C4-2B (cell line): ENCODE measurements around the gene UCP2.

ENCODE experiments used
- H3K27ac ChIP-seq: fragments of 450-650 bp; 2 replicates; pipeline ENCODE4 v1.5.1; 2017
- ZFX ChIP-seq: fragments of 450-650 bp; IDR thresholded peaks from 2 replicates; pipeline ENCODE4 v1.6.1; 2017
- TF ChIP-seq, protein P1 (sequence below): fragments of 450-650 bp; conservative IDR thresholded peaks from 2 replicates; pipeline ENCODE4 v1.5.1; 2017; ENCODE audit warnings: mild to moderate bottlenecking

UCP2 gene

DNA sequence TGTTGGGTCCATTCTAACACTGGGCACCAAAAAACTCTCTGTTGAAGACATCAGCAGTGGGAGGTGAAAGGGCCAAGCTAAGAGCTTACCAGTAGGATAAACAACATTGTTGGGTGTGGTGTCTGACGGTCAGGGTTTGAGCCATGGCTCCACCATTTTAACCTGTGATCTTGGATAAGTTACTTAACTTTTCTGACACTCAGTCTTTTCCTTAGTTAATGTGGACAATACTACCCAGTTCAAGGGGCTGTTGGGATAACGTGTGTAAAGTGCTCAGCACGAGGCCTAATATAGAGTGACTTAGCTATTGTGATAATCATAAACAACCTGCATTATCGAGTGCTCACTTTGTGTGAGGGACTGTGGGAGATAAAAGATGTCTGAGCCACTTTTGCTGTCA lies 20.2 kb upstream of the UCP2 start:
- TF ChIP-seq, protein P1, sequence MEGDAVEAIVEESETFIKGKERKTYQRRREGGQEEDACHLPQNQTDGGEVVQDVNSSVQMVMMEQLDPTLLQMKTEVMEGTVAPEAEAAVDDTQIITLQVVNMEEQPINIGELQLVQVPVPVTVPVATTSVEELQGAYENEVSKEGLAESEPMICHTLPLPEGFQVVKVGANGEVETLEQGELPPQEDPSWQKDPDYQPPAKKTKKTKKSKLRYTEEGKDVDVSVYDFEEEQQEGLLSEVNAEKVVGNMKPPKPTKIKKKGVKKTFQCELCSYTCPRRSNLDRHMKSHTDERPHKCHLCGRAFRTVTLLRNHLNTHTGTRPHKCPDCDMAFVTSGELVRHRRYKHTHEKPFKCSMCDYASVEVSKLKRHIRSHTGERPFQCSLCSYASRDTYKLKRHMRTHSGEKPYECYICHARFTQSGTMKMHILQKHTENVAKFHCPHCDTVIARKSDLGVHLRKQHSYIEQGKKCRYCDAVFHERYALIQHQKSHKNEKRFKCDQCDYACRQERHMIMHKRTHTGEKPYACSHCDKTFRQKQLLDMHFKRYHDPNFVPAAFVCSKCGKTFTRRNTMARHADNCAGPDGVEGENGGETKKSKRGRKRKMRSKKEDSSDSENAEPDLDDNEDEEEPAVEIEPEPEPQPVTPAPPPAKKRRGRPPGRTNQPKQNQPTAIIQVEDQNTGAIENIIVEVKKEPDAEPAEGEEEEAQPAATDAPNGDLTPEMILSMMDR: no peak
- TF ChIP-seq ZFX: no peak
- H3K27ac ChIP-seq: no peak overlapping the region

DNA sequence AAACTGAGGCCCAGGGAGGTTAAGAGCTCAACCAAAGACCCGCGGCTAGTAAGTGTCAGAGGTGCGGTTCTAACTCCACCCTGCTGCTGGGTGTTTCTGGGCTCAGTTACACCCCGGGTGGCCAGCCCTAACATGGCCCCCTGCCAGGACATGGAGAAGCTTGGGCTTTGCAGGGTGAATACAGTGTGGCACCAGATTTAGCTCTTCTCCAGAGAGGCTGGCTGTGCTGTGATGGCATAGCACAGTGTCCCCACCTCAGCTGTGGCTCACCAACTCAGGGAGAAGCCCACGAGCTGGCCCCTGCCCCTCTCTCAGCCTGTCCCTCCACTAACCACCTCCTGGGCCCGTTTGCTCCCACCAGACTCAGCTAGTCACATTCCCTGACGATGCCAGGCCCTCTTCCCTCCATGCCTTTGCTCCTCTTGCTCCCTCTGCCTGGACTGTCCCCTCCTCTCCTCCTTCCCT lies 19.2 kb upstream of the UCP2 start:
- TF ChIP-seq, protein P1: no peak

DNA sequence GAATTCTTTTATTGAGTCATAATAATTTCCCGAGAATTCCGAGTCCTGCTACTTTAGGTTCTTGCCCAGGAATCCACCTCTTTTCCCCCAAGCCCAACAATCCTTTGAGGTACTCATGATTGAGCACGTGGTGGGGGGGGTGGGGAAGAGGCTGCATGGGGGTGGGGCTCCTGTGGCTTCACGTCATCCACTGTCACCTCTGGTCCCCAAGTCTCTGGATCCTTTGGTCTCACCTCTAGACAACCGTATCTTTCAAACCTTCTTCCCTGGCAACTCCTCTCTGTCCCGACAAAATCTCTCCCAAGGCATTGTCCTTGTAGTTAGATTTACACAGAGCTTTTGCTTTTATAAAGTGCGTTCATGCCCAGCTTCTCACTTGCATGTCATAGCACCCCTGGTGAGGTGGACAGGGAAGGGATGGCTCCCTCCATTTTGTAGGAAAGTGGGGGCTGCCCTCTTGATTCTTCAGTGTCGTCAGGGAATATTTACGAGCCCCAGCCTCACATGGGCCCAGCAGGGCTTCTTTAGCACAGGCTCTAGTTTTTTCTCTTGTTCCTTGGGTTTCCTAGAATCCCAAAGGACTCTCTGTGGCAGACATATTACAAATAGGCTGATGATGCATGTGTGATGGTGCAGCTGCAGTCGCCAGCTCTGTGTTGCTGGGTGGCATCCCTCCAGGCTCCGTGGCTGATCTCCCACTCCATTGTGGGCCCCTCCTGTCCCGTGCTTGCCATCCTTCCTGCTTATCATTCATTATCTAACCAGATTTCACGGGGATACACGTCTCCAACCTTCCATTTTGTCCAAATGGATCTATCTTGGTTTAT lies 17.9 kb upstream of the UCP2 start:
- H3K27ac ChIP-seq: no peak overlapping the region
- TF ChIP-seq, protein P1: no peak
- no peak for TF ChIP-seq ZFX

More for the DNA sequence above, 19.2 kb upstream of the UCP2 start:
- H3K27ac ChIP-seq: no peak overlapping the region

DNA sequence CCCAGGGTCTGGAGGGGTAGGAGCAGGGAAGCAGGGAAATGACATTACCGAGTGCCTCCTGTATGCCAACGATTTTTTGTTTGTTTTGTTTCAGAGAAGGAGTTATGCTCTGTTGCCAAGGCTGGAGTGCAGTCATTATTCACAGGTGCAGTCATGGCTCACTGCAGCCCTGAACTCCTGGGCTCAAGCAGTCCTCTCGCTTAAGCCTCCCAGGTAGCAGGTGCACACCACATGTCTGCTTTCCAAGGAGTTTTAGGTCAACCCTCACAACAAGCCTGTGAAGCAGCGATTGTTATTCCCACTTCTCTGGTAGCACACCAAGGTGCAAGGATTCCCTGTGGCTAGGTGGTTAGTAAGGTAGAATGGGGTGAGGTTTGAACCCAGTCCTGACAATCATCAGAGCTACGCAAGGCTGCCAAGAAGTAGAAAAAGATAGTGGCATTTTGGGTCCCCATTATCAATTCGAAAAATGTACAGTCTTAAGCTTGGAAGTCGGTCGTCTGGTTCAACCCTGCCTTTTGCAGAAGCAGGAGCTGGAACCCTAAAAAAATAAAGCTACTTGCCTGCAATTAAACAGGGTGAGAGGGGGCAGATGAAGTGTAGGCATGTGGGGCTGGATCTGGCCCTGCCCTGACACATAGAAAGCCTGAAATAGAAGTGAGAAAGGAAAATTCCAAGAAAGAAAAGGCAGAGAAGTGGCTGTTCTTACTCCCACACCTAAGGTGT lies 17.1 kb upstream of the UCP2 start:
- TF ChIP-seq ZFX: no peak
- TF ChIP-seq, protein P1: no peak
- H3K27ac ChIP-seq: no peak overlapping the region

DNA sequence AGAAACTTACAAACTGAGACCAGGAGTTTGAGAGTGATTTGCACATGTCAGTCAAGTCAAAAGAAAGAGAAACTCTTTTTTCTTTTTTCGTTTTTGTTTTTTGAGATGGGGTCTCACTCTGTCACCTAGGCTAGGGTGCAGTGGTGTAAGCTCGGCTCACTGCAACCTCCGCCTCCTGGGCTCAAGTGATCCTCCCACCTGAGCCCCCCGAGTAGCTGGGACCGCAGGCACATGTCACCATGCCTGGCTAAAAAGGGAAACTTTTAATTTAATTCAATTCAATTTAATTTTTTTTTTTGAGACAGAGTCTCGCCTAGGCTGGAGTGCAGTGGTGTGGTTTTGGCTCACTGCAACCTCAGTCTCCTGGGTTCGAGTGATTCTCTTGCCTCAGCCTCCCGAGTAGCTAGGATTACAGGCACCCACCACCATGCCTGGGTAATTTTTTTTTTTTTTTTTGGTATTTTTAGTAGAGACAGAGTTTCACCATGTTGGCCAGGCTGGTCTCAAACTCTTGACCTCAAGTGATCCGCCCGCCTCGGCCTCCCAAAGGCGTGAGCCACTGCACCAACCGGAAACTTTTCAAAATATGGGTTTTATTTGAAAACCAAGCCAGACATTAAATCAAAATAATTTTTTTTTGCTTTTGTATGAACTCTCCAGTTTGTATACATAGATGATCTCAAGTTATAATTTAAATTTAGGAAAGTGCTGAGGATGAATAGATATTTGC lies 16.4 kb upstream of the UCP2 start:
- H3K27ac ChIP-seq: no peak overlapping the region
- TF ChIP-seq, protein P1: no peak
- no peak for TF ChIP-seq ZFX

DNA sequence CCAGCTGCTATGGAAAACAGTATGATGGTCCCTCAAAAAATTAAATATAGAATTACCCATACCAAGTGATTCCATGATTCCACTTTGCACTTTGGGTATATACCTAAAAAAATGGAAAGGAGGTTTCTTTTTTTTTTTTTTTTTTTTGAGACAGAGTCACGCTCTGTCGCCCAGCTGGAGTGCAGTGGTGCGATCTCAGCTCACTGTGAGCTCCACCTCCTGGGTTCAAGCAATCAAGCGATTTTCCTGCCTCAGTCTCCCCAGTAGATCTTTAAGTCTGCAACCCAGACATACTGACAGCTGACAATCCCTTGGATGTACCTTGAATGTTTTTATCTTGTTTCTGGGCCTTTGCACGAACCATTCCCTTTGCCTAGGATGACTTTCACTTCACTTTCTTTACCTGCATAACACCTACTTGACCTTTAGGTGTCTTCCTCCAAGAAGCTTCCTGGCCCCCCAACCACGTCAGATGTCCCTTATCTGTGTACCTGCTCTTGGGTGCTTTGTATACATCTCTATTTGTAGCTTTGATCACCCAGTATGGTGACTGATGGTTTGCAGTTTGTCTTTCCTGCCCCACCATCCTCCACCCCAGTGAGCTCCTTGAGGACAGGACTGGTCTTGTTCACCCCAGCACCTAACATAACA lies 14.6 kb upstream of the UCP2 start:
- no peak for TF ChIP-seq ZFX
- TF ChIP-seq, protein P1: no peak
- no peak overlapping the region for H3K27ac ChIP-seq
